Hepatocyte (in vitro differentiated cells): ENCODE measurements around the gene CABP1. TPM values are rescaled to one million over a fixed set of nuclear protein-coding genes. Genes with fewer than 3 reads are reported as not detected.
"Not testable (repeated sequence)": the region's sequence is repeated elsewhere in the genome, so short reads cannot be mapped to it uniquely, and the experiment has no call there.

Experiments used
- DNase-seq: peaks from one replicate; pipeline ENCODE4 v3.0.0-alpha.2; 2016; ENCODE audit warnings: low spot score
- H2AFZ ChIP-seq: fragments of 200-600 bp; sonication (generic); 2 replicates; pipeline ENCODE4 v1.6.0; 2016; ENCODE audit warnings: antibody characterized with exemption, mild to moderate bottlenecking
- H3K27ac ChIP-seq: fragments of 200-600 bp; sonication (generic); 2 replicates; pipeline ENCODE4 v1.5.1; 2016; ENCODE audit warnings: mild to moderate bottlenecking
- H3K27me3 ChIP-seq: fragments of 200-600 bp; sonication (generic); 2 replicates; pipeline ENCODE4 v1.6.1; 2016
- H3K36me3 ChIP-seq: fragments of 200-600 bp; sonication (generic); replicated peaks from 2 replicates; pipeline ENCODE4 v1.5.1; 2016; ENCODE audit warnings: low read depth; ENCODE audit not compliant: insufficient read depth
- H3K4me1 ChIP-seq: fragments of 200-600 bp; sonication (generic); 2 replicates; pipeline ENCODE4 v1.5.1; 2016; ENCODE audit warnings: mild to moderate bottlenecking, moderate library complexity; ENCODE audit not compliant: insufficient read depth
- H3K4me2 ChIP-seq: fragments of 200-600 bp; sonication (generic); 2 replicates; pipeline ENCODE4 v1.6.0; 2016
- H3K4me3 ChIP-seq: fragments of 200-600 bp; sonication (generic); 2 replicates; pipeline ENCODE4 v1.5.1; 2016; ENCODE audit warnings: mild to moderate bottlenecking
- H3K79me2 ChIP-seq: fragments of 200-600 bp; sonication (generic); 2 replicates; pipeline ENCODE4 v1.6.0; 2017; ENCODE audit warnings: mild to moderate bottlenecking
- H3K9me2 ChIP-seq: fragments of 200-600 bp; sonication (generic); replicated peaks from 2 replicates; pipeline ENCODE4 v1.6.0; 2017; ENCODE audit warnings: mild to moderate bottlenecking; ENCODE audit not compliant: insufficient read depth
- H3K9me3 ChIP-seq: fragments of 200-600 bp; sonication (generic); 2 replicates; pipeline ENCODE4 v1.5.1; 2016; ENCODE audit warnings: low read depth, mild to moderate bottlenecking
- H4K20me1 ChIP-seq: fragments of 200-600 bp; sonication (generic); 2 replicates; pipeline ENCODE4 v1.6.0; 2016; ENCODE audit warnings: mild to moderate bottlenecking; ENCODE audit not compliant: insufficient read depth, poor library complexity, severe bottlenecking
- CTCF ChIP-seq: fragments of 200-600 bp; sonication (generic); IDR thresholded peaks from 2 replicates; pipeline ENCODE4 v1.5.1; 2016; ENCODE audit warnings: antibody characterized with exemption, mild to moderate bottlenecking; ENCODE audit not compliant: poor library complexity
- EZH2 ChIP-seq: fragments of 200-600 bp; sonication (generic); IDR thresholded peaks from 2 replicates; pipeline ENCODE4 v1.6.1; 2016; ENCODE audit warnings: antibody characterized with exemption, mild to moderate bottlenecking, borderline replicate concordance
- EZH2phosphoT487 ChIP-seq: fragments of 200-600 bp; sonication (generic); IDR thresholded peaks from one replicate; pipeline ENCODE4 v1.6.1; 2018; ENCODE audit warnings: antibody characterized with exemption, mild to moderate bottlenecking, low read depth, moderate library complexity; ENCODE audit not compliant: unreplicated experiment, severe bottlenecking
- WGBS: methylation state at CpG from one replicate; pipeline ENCODE4 v1.1.6; 2016; ENCODE audit warnings: low lambda C conversion rate; ENCODE audit errors: missing lambda C conversion rate; 5-methylcytosine and 5-hydroxymethylcytosine counted together
- polyA plus RNA-seq: library from polyadenylated mRNA; unstranded; fragments of >200 nt; fragmentation: Nextera tagmentation; extraction: Ambion mirVana; gene quantifications from 2 replicates; pipeline ENCODE4 v1.2.1, GENCODE V29; 2016
- total RNA-seq: library from RNA; depleted of rRNA; stranded (reverse); fragments of >200 nt; gene quantifications from 2 replicates; pipeline ENCODE4 v1.2.3, GENCODE V29; 2014

CABP1 gene
- total and polyA plus RNA-seq, 2 experiments from 2014 or later, result 0.74 to 1.5 TPM

GRCh38 chr12:120599672-120600552, 40.5 kb upstream of the CABP1 start:
- Histone ChIP-seq H2AFZ (no peak overlapping the region), H3K4me1 (no peaks in the 10 kb centered on the region), H3K36me3 (no peaks in the 10 kb centered on the region), H3K4me3 (no peak overlapping the region), H3K79me2 (no peaks in the 10 kb centered on the region), H3K9me2 (no peaks in the 10 kb centered on the region), H4K20me1 (no peaks in the 10 kb centered on the region), H3K27ac (no peak overlapping the region), H3K27me3 (no peaks in the 10 kb centered on the region), H3K9me3 (no peaks in the 10 kb centered on the region), H3K4me2 (no peak overlapping the region)
- DNase-seq, result no peak
- TF ChIP-seq CTCF, result no peak
- no peak for TF ChIP-seq EZH2
- no peak for TF ChIP-seq EZH2phosphoT487
- 82% methylated on average over 23 of the region's 23 CpGs for WGBS

- not testable (repeated sequence) for H3K4me1 ChIP-seq, H2AFZ ChIP-seq, H4K20me1 ChIP-seq, H3K4me3 ChIP-seq, H3K27ac ChIP-seq, H3K79me2 ChIP-seq, H3K36me3 ChIP-seq, DNase-seq, H3K9me2 ChIP-seq, H3K9me3 ChIP-seq, H3K4me2 ChIP-seq, H3K27me3 ChIP-seq
- 76% methylated on average over 5 of the region's 5 CpGs for WGBS
Measured at GRCh38 chr12:120602416-120602815, 38.0 kb upstream of the CABP1 start.

- no peak overlapping the region for H3K4me2 ChIP-seq
- no peaks in the 10 kb centered on the region for H3K9me3 ChIP-seq
- no peak overlapping the region for H2AFZ ChIP-seq
- H3K9me2 ChIP-seq, result no peaks in the 10 kb centered on the region
- DNase-seq, result no peak
- WGBS, result 81% methylated on average over 4 of the region's 4 CpGs
- H3K27me3 ChIP-seq, result peaks cover 4% of the 10 kb centered on the region
- no peaks in the 10 kb centered on the region for H3K36me3 ChIP-seq
- no peak overlapping the region for H3K4me3 ChIP-seq
- H3K27ac ChIP-seq, result no peak overlapping the region
- H3K4me1 ChIP-seq, result no peaks in the 10 kb centered on the region
- H4K20me1 ChIP-seq, result no peaks in the 10 kb centered on the region
- no peaks in the 10 kb centered on the region for H3K79me2 ChIP-seq
- TF ChIP-seq EZH2 (no peak), EZH2phosphoT487 (no peak), CTCF (no peak)
Measured at GRCh38 chr12:120610560-120610959, 29.9 kb upstream of the CABP1 start.

GRCh38 chr12:120611534-120611933, 28.9 kb upstream of the CABP1 start:
- not testable (repeated sequence) for H4K20me1 ChIP-seq, H3K27me3 ChIP-seq, H3K36me3 ChIP-seq, H3K79me2 ChIP-seq, DNase-seq, H3K9me2 ChIP-seq, H3K27ac ChIP-seq, H3K9me3 ChIP-seq, H2AFZ ChIP-seq, H3K4me2 ChIP-seq, H3K4me3 ChIP-seq, H3K4me1 ChIP-seq
- 93% methylated on average over 1 of the region's 1 CpG for WGBS
